ENCODE measurements around the gene NDUFA8. TPM values are rescaled to one million over a fixed set of nuclear protein-coding genes. Genes with fewer than 3 reads are reported as not detected.

NDUFA8 gene
- total RNA-seq, 1 donor, result 25.0 TPM

GRCh38 chr9:122141671-122142070 lies 17.9 kb downstream of the NDUFA8 start:
- no peak overlapping the region for H3K4me3 ChIP-seq (ENCODE audit: low read depth, low read length)
- TF ChIP-seq CTCF (IDR thresholded peaks at IDR 0.05; ENCODE audit: insufficient read depth, low read depth, low read length), result no peak
- DNase-seq (ENCODE audit: low read depth), result no peak

GRCh38 chr9:122140368-122141193 lies 19.0 kb downstream of the NDUFA8 start:
- no peak for DNase-seq (ENCODE audit: low read depth)
- TF ChIP-seq CTCF (IDR thresholded peaks at IDR 0.05; ENCODE audit: insufficient read depth, low read depth, low read length), result no peak
- H3K4me3 ChIP-seq (ENCODE audit: low read depth, low read length), result no peak overlapping the region

- DNase-seq (ENCODE audit: low read depth), result no peak
- no peak overlapping the region for H3K4me3 ChIP-seq (ENCODE audit: low read depth, low read length)
- no peak for TF ChIP-seq CTCF (IDR thresholded peaks at IDR 0.05; ENCODE audit: insufficient read depth, low read depth, low read length)
Observed at GRCh38 chr9:122138560-122139268, 20.9 kb downstream of the NDUFA8 start.

- DNase-seq (ENCODE audit: low read depth), result no peak
- no peak for TF ChIP-seq CTCF (IDR thresholded peaks at IDR 0.05; ENCODE audit: insufficient read depth, low read depth, low read length)
- H3K4me3 ChIP-seq (ENCODE audit: low read depth, low read length), result no peak overlapping the region
Observed at GRCh38 chr9:122135529-122135859, 24.1 kb downstream of the NDUFA8 start.

- DNase-seq (ENCODE audit: low read depth), result no peak
- no peak overlapping the region for H3K4me3 ChIP-seq (ENCODE audit: low read depth, low read length)
- TF ChIP-seq CTCF (IDR thresholded peaks at IDR 0.05; ENCODE audit: insufficient read depth, low read depth, low read length), result no peak
Observed at GRCh38 chr9:122134822-122135528, 24.6 kb downstream of the NDUFA8 start.

- no peak for TF ChIP-seq CTCF (IDR thresholded peaks at IDR 0.05; ENCODE audit: insufficient read depth, low read depth, low read length)
- no peak for DNase-seq (ENCODE audit: low read depth)
- H3K4me3 ChIP-seq (ENCODE audit: low read depth, low read length), result no peak overlapping the region
Observed at GRCh38 chr9:122133984-122134535, 25.5 kb downstream of the NDUFA8 start.

Measured in fibroblast of villous mesenchyme (primary cell).